ACC112 (cell line): ENCODE measurements around the gene ZFR2.

Experiments
- H2AFZ ChIP-seq: fragments of 200-600 bp; sonication (generic); one replicate; pipeline ENCODE4 v1.6.0; 2017; ENCODE audit warnings: antibody characterized with exemption, low read length; ENCODE audit not compliant: unreplicated experiment
- H3K27ac ChIP-seq: fragments of 200-600 bp; sonication (generic); 2 replicates; pipeline ENCODE4 v1.5.1; 2014; ENCODE audit warnings: low read depth, mild to moderate bottlenecking, antibody characterized with exemption, low read length, moderate library complexity
- H3K27me3 ChIP-seq: fragments of 200-600 bp; sonication (generic); 2 replicates; pipeline ENCODE4 v1.6.1; 2014; ENCODE audit warnings: mild to moderate bottlenecking, antibody characterized with exemption, low read length, moderate library complexity, mixed read lengths; ENCODE audit not compliant: insufficient read depth
- H3K36me3 ChIP-seq: fragments of 200-600 bp; sonication (generic); 2 replicates; pipeline ENCODE4 v1.6.1; 2016; ENCODE audit warnings: mild to moderate bottlenecking, antibody characterized with exemption, low read length, moderate library complexity, mixed read lengths; ENCODE audit not compliant: insufficient read depth
- H3K4me1 ChIP-seq: fragments of 200-600 bp; sonication (generic); one replicate; pipeline ENCODE4 v1.6.1; 2016; ENCODE audit warnings: low read length, mixed read lengths; ENCODE audit not compliant: insufficient read depth, unreplicated experiment, control insufficient read depth
- H3K4me3 ChIP-seq: fragments of 200-600 bp; sonication (generic); 2 replicates; pipeline ENCODE4 v1.5.1; 2014; ENCODE audit warnings: mild to moderate bottlenecking, low read depth, low read length
- H3K79me2 ChIP-seq: fragments of 200-600 bp; sonication (generic); one replicate; pipeline ENCODE4 v1.6.0; 2016; ENCODE audit warnings: low read length; ENCODE audit not compliant: control insufficient read depth, unreplicated experiment, insufficient read depth

Gene ZFR2

GRCh38 chr19:3868770-3869456, at the start of gene ZFR2:
TSS of gene ZFR2 (minus strand) at chr19:3869038. CDS start at chr19:3869017, 21 bp downstream.
- Histone ChIP-seq H3K4me1 (peaks cover 5% of the 10 kb centered on the region), H3K36me3 (no peaks in the 10 kb centered on the region), H3K27ac (peak within 1 kb of the TSS; percentile 26; the same call in 1 of the 2 replicates), H2AFZ (peak within 1 kb of the TSS; percentile 50), H3K4me3 (peak within 1 kb of the TSS; percentile 86), H3K27me3 (no peaks in the 10 kb centered on the region), H3K79me2 (peaks cover 15% of the 10 kb centered on the region)

GRCh38 chr19:3916033-3916432, 47.2 kb upstream of the ZFR2 start:
- H3K27me3 ChIP-seq = no peaks in the 10 kb centered on the region
- H3K27ac ChIP-seq = no peak overlapping the region
- no peaks in the 10 kb centered on the region for H3K36me3 ChIP-seq
- no peaks in the 10 kb centered on the region for H3K4me1 ChIP-seq
- no peak overlapping the region for H2AFZ ChIP-seq
- no peak overlapping the region for H3K4me3 ChIP-seq
- no peaks in the 10 kb centered on the region for H3K79me2 ChIP-seq

GRCh38 chr19:3914199-3914598, 45.4 kb upstream of the ZFR2 start:
- Histone ChIP-seq H3K36me3 (no peaks in the 10 kb centered on the region), H3K4me1 (no peaks in the 10 kb centered on the region), H3K27ac (no peak overlapping the region), H3K4me3 (no peak overlapping the region), H3K27me3 (no peaks in the 10 kb centered on the region), H3K79me2 (no peaks in the 10 kb centered on the region), H2AFZ (no peak overlapping the region)

- H3K27ac ChIP-seq = no peak overlapping the region
- H3K36me3 ChIP-seq = no peaks in the 10 kb centered on the region
- H2AFZ ChIP-seq = no peak overlapping the region
- no peaks in the 10 kb centered on the region for H3K4me1 ChIP-seq
- H3K27me3 ChIP-seq = no peaks in the 10 kb centered on the region
- no peaks in the 10 kb centered on the region for H3K79me2 ChIP-seq
- no peak overlapping the region for H3K4me3 ChIP-seq
Measured at GRCh38 chr19:3910105-3910504, 41.3 kb upstream of the ZFR2 start.

GRCh38 chr19:3908266-3909054, 39.6 kb upstream of the ZFR2 start:
- H3K27ac ChIP-seq = no peak overlapping the region
- no peaks in the 10 kb centered on the region for H3K27me3 ChIP-seq
- H3K4me3 ChIP-seq = no peak overlapping the region
- H2AFZ ChIP-seq = no peak overlapping the region
- no peaks in the 10 kb centered on the region for H3K79me2 ChIP-seq
- no peaks in the 10 kb centered on the region for H3K36me3 ChIP-seq
- H3K4me1 ChIP-seq = no peaks in the 10 kb centered on the region

GRCh38 chr19:3907626-3908265, 38.9 kb upstream of the ZFR2 start:
- Histone ChIP-seq H3K36me3 (no peaks in the 10 kb centered on the region), H3K4me1 (no peaks in the 10 kb centered on the region), H3K27me3 (no peaks in the 10 kb centered on the region), H2AFZ (no peak overlapping the region), H3K4me3 (no peak overlapping the region), H3K27ac (no peak overlapping the region), H3K79me2 (no peaks in the 10 kb centered on the region)

- Histone ChIP-seq H3K27me3 (no peaks in the 10 kb centered on the region), H3K79me2 (no peaks in the 10 kb centered on the region), H3K4me3 (no peak overlapping the region), H3K36me3 (no peaks in the 10 kb centered on the region), H2AFZ (no peak overlapping the region), H3K27ac (no peak overlapping the region), H3K4me1 (no peaks in the 10 kb centered on the region)
Measured at GRCh38 chr19:3904233-3904632, 35.4 kb upstream of the ZFR2 start.

- H3K27me3 ChIP-seq = no peaks in the 10 kb centered on the region
- H3K4me1 ChIP-seq = no peaks in the 10 kb centered on the region
- no peaks in the 10 kb centered on the region for H3K36me3 ChIP-seq
- H3K27ac ChIP-seq = no peak overlapping the region
- H2AFZ ChIP-seq = no peak overlapping the region
- H3K79me2 ChIP-seq = no peaks in the 10 kb centered on the region
- no peak overlapping the region for H3K4me3 ChIP-seq
Measured at GRCh38 chr19:3902317-3902973, 33.6 kb upstream of the ZFR2 start.

GRCh38 chr19:3899531-3900294, 30.9 kb upstream of the ZFR2 start:
- no peak overlapping the region for H3K27ac ChIP-seq
- no peaks in the 10 kb centered on the region for H3K27me3 ChIP-seq
- H3K4me1 ChIP-seq = no peaks in the 10 kb centered on the region
- no peaks in the 10 kb centered on the region for H3K79me2 ChIP-seq
- H3K4me3 ChIP-seq = no peak overlapping the region
- no peaks in the 10 kb centered on the region for H3K36me3 ChIP-seq
- no peak overlapping the region for H2AFZ ChIP-seq

- no peaks in the 10 kb centered on the region for H3K4me1 ChIP-seq
- H3K27me3 ChIP-seq = no peaks in the 10 kb centered on the region
- H3K27ac ChIP-seq = no peak overlapping the region
- no peaks in the 10 kb centered on the region for H3K79me2 ChIP-seq
- no peak overlapping the region for H3K4me3 ChIP-seq
- no peak overlapping the region for H2AFZ ChIP-seq
- no peaks in the 10 kb centered on the region for H3K36me3 ChIP-seq
Measured at GRCh38 chr19:3898426-3898825, 29.6 kb upstream of the ZFR2 start.
